ENCODE data around the gene SAMM50. TPM values are rescaled to one million over a fixed set of nuclear protein-coding genes. Genes with fewer than 3 reads are reported as not detected.

The SAMM50 gene
- total RNA-seq, 3 donors from 2014 or later: 37.7 to 52.0 (median 48.0) TPM

GRCh38 chr22:44045145-44045544 lies 89.9 kb downstream of the SAMM50 start:
- intact Hi-C loops (cut with DNase I, micrococcal nuclease): no loop called here
- Histone ChIP-seq H3K36me3 (ENCODE audit: low read depth) (no peaks in the 10 kb centered on the region), H3K4me1 (ENCODE audit: low read depth) (no peaks in the 10 kb centered on the region), H3K9me3 (no peaks in the 10 kb centered on the region), H3K4me3 (no peak overlapping the region)
- ATAC-seq: no peak
- no peak for DNase-seq
- no peak for TF ChIP-seq CTCF (IDR thresholded peaks at IDR 0.05)

Other genes with a start within 250 kb of the SAMM50 start
- gene EFCAB6, start 143.1 kb upstream of the SAMM50 start, total RNA-seq: 1 to 10 TPM; 1.1 to 1.8 (median 1.7) TPM
- gene SULT4A1, start 92.9 kb upstream of the SAMM50 start, total RNA-seq: 1 to 10 TPM in 1 of 3 donors, under 1 TPM in 1, not detected in 1; 0.34 to 4.1 TPM
- gene PNPLA5, start 63.4 kb upstream of the SAMM50 start, total RNA-seq: not detected
- under 1 TPM; 0.16 to 0.23 (median 0.22) TPM for gene PNPLA3, start 31.6 kb upstream of the SAMM50 start, total RNA-seq
- 10 to 100 TPM in 2 of 3 donors, 1 to 10 TPM in 1; 5.2 to 35.7 (median 14.9) TPM for gene PARVB, start 68.9 kb downstream of the SAMM50 start, total RNA-seq
- 1 to 10 TPM; 5.8 to 9.7 (median 8.1) TPM for gene PARVG, start 225.5 kb downstream of the SAMM50 start, total RNA-seq

Data from mucosa of descending colon (tissue), 3 donors.